Measurements from ENCODE around the gene NOVA2. TPM values are rescaled to one million over a fixed set of nuclear protein-coding genes. Genes with fewer than 3 reads are reported as not detected.

Gene NOVA2
- total and polyA plus RNA-seq, 9 of the 15 experiments (the other 6 are each of a cell fraction or from before 2014, with no cell fraction given), result not detected

DNA sequence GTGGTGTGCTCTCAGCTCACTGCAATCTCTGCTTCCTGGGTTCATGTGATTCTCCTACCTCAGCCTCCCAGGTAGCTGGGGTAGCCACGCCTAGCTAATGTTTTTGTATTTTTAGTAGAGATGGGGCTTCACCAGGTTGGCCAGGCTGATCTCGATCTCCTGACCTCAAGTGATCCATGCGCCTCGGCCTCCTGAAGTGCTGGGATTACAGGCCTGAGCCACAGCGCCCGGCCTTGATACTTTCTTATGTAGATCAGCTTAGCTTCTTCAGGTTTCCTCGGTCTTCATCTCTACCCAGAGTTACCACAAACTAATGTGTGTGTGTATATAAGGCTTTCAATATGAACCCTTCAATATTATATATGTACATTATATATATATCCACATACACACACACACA lies 11.7 kb upstream of the NOVA2 start (continued):
- TF ChIP-seq, protein P1, sequence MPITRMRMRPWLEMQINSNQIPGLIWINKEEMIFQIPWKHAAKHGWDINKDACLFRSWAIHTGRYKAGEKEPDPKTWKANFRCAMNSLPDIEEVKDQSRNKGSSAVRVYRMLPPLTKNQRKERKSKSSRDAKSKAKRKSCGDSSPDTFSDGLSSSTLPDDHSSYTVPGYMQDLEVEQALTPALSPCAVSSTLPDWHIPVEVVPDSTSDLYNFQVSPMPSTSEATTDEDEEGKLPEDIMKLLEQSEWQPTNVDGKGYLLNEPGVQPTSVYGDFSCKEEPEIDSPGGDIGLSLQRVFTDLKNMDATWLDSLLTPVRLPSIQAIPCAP (CRISPR knock-in tag; IDR thresholded peaks at IDR 0.05; ENCODE audit: borderline replicate concordance), result no peak

DNA sequence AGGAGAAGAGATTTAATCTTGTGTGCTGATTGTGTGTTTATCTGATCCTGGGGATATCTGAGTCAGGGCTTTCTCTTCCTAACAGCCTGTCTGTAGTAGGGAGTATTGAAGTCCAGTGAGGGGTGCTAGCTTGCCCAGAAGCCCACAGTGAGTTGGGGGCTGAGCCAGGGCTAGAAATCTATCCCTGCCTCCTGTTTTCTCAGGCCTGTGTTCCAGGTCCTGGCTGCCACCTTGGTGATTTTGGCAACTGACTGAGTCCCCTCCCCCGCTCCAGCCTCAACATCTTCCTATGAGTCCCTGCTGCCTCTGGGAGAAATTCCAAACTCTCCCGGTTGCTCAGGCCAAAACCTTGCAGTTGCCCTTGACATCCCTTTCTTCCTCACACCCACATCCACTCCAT lies 7.7 kb upstream of the NOVA2 start:
- Histone ChIP-seq H3K9ac (ENCODE audit: insufficient read depth in 1 of 2, low read depth in 2 of 2, low read length in 2 of 2) (no peak overlapping the region), H3K4me2 (ENCODE audit: insufficient read depth, low read length) (no peak overlapping the region), H3K9me1 (ENCODE audit: control insufficient read depth, insufficient read depth, low read length) (no peaks in the 10 kb centered on the region), H3K79me2 (ENCODE audit: control insufficient read depth, insufficient read depth, low read length) (no peaks in the 10 kb centered on the region), H3K4me3 (no peak overlapping the region), H3K36me3 (ENCODE audit: control insufficient read depth, insufficient read depth, low read length) (no peaks in the 10 kb centered on the region), H3K27ac (ENCODE audit: extremely low read depth, low read depth, low read length) (no peak overlapping the region), H3K27me3 (ENCODE audit: control insufficient read depth in 2 of 2, insufficient read depth in 2 of 2, low read length in 2 of 2) (peaks cover 24 to 31% of the 10 kb centered on the region in 2 experiments), H2AFZ (ENCODE audit: low read depth, low read length) (no peak overlapping the region), H4K20me1 (replicated peaks; ENCODE audit: control insufficient read depth, insufficient read depth, low read length) (no peaks in the 10 kb centered on the region), H3K4me1 (replicated peaks in 1 of 2; ENCODE audit: control insufficient read depth in 2 of 2, insufficient read depth in 2 of 2, low read length in 2 of 2) (0 out of 5 replicates have a peak, but pooled peaks cover 0 to 2% of the 10 kb centered on the region in 2 experiments), H3K9me3 (replicated peaks; ENCODE audit: control insufficient read depth, insufficient read depth, low read depth, low read length) (no peaks in the 10 kb centered on the region)
- ChIA-PET CTCF (ENCODE audit: low intra/inter-chr PET ratio) (no interaction called here), POLR2A (interaction anchor here (1.1 kb wide), 1 partner anchor 14 kb away, joined by 8 read pairs; the partner anchor contains the start of gene CCDC61)
- ATAC-seq (no peak), FAIRE-seq (no peak), DNase-seq (ENCODE audit: extremely low read depth in 1 of 4, low spot score in 3 of 4) (no peak)
- no TSS peak for BruUV-seq (replicated peaks)
- 11% methylated on average over 2 of the region's 2 CpGs for WGBS (ENCODE audit: insufficient coverage, low coverage, missing lambda C conversion rate)
- no peak for TF ChIP-seq FOXA3 (CRISPR knock-in tag; conservative IDR thresholded peaks at IDR 0.05 in 1 of 2, IDR thresholded peaks at IDR 0.05 in 1 of 2)
- TF ChIP-seq PHF8 (IDR thresholded peaks at IDR 0.05; ENCODE audit: borderline replicate concordance, low read length), result no peak
- intact Hi-C loops (cut with micrococcal nuclease) (no loop called here), in situ Hi-C loops (cut with MboI) (no loop called here)
